SIG-M5 treated with dmso at 0.1 percent for 504 hours (cell line): ENCODE results near the gene PYM1.
"Not testable (repeated sequence)": the region's sequence is repeated elsewhere in the genome, so short reads cannot be mapped to it uniquely, and the experiment has no call there.

Experiments used
- DNase-seq: peaks from one replicate; lab custom pipeline; 2025; ENCODE audit not compliant: unreplicated experiment; lab: John Stamatoyannopoulos, UW

PYM1 gene

GRCh38 chr12:55940065-55940732, 12.5 kb upstream of the PYM1 start:
- peak; percentile 85 for DNase-seq

DNA sequence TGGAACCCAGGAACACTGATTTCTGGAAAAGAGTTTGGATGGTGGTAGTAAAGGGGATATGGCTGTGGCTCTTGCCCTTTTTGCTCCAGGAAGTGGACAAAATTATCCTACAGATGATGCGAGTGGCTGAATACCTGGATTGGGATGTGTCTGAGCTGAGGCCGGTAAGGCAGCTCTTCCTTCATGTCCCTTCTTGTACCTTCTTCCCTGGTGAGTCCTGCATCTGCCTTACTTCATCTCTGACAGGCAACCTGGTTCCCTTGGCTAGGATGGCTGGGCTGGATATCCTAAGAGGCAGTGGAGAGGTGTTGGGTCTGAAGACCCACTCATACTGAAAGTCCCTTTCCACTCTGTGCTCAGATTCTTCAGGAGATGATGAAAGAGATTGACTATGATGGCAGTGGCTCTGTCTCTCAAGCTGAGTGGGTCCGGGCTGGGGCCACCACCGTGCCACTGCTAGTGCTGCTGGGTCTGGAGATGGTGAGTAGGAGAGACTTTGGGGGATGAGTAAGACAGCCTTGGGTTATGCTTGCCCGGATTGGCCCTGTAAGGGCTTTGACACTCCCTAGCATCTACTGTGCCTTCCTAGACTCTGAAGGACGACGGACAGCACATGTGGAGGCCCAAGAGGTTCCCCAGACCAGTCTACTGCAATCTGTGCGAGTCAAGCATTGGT, 11.3 kb upstream of the PYM1 start:
- no peak for DNase-seq

DNA sequence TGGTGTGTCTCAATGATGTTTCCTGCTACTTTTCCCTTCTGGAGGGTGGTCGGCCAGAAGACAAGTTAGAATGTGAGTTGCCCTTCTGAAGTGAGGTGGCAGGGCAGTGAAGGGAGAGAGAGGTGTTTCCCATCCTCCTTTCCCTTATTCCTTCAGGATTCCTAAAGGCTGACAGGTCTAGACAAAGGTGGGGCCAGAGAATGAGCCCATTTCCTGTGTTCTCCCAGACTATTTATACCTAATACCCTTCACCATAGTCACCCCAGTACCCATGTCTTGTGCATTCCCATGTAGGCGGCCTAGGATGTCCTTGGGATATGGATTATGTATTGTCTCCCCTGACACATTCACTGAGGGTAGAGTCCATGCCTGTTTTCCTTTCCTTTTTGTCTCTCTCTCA, 10.3 kb upstream of the PYM1 start:
- DNase-seq: no peak

- no peak for DNase-seq
These were observed 8.1 kb upstream of the PYM1 start for GRCh38 chr12:55935738-55936151.

GRCh38 chr12:55934773-55935172, 7.1 kb upstream of the PYM1 start:
- DNase-seq: no peak

- DNase-seq: no peak
These were observed 6.4 kb upstream of the PYM1 start for GRCh38 chr12:55933799-55934742.

GRCh38 chr12:55933169-55933798, 5.6 kb upstream of the PYM1 start:
- peak; percentile 60 for DNase-seq

GRCh38 chr12:55932551-55932910, 4.8 kb upstream of the PYM1 start:
- DNase-seq: peak; percentile 78

DNA sequence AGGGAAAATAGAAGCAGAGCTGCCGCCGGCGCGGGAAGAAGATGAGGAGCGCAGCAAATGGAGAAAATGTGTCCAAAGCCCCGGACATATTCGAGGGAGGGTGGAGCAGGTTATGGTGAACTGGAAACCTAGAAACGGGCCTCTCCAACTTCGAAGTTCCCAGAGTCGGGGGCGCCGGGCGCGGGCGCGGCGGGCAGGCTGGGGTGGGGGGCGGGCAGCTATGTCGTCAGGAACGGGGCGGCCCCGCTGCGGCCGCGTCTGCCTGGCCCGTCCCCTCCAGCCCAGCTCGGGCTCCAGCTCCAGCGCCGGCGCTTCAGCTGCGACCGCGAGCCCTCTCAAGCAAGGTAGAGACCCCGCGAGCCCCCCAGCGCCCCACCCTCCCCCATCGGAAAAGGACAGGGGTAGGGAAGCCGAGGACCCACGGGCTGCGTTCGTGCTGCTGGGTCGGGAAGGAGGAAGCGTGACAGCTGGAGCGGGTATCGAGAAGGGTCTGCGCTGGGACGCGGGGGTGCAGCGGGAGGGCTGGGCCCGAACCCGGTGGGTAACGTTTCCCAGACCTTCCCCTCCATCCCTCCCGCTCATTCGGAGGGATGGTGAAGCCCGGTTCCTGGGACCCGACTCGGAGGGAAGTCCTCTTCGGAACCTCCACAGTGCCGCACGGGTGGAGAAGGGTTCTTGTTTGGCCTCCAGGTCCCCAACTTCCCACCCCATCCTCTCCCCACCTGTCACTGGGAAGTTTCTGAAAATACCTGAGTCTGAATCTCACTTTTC, 4.3 kb upstream of the PYM1 start:
- DNase-seq: peak; percentile 47

- DNase-seq: no peak
These were observed 3.7 kb upstream of the PYM1 start for GRCh38 chr12:55931317-55931779.

DNA sequence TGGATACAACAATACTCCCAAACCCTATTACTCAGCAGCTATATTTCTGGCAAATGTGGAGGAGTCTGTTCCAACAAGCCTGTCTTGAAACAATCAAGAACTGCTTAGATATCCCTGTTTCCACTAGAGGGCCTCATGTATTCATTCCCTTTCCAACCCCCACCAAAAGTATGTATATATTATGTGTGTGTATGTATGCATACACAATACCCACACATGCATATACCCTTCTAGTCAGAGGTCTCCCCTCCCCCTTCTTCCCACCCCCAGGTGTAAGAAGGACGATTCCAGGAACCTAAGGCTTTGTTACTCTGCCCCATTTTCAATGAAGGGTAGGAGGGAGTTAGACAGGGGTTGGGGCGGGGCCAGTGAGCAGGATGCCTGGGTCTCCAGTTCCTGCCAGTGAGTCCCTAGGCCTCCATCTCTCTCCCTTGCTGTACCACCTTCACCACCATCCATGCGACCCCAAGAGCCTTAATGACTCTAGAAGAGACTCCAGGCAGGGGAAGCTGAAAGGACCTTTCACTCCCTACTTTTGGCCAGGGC, 3.1 kb upstream of the PYM1 start, which contains the start of gene DGKA:
Gene DGKA (plus strand): TSS at position 392 of the 546 bp plus-strand sequence. CDS start 5,342 bp downstream, outside the sequence.
- peak; percentile 92 for DNase-seq

GRCh38 chr12:55929306-55929791, 1.7 kb upstream of the PYM1 start:
- peak; percentile 93 for DNase-seq

DNA sequence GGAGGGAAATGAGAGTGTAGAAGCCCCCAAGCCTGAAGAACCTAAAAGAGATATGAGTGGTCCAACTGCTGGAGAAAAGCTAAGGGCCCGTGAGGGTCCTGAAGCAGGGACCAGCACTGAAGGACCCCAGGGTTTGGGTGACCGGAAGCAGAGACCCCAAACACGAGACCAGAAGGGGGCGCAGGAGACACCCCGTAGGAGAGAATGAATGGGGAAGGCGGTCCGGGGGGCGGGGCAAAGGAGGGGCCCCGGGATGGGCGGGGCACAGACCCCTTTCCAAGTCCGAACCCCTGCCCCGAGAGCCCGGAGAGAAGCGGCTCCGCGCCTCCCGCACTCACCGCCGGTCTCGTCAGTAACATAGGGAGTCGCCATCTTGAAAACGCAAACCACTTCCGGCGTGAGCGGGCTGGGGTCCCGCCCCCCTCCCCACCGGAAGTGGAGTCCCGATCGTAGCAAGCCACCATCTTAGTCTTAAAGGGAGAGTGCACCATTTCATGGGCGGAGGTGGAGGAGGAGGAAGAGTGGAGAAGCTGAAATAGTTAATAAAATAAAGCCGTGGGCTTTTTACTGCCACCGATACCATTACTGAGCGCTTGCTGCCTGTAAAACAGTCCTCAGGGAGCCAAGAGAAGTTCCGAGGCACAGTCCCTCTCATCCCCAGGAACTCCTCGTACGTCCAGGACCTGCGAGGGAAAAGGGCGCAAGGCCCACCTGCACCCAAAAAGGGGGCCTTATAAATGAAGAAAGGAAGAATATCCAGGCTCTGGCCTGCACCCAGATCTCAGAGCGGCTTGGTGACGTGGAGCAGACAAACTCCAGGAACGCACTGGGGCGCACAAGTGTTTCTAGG, 731 bp downstream of the PYM1 start:
- DNase-seq: peak; percentile 96

DNA sequence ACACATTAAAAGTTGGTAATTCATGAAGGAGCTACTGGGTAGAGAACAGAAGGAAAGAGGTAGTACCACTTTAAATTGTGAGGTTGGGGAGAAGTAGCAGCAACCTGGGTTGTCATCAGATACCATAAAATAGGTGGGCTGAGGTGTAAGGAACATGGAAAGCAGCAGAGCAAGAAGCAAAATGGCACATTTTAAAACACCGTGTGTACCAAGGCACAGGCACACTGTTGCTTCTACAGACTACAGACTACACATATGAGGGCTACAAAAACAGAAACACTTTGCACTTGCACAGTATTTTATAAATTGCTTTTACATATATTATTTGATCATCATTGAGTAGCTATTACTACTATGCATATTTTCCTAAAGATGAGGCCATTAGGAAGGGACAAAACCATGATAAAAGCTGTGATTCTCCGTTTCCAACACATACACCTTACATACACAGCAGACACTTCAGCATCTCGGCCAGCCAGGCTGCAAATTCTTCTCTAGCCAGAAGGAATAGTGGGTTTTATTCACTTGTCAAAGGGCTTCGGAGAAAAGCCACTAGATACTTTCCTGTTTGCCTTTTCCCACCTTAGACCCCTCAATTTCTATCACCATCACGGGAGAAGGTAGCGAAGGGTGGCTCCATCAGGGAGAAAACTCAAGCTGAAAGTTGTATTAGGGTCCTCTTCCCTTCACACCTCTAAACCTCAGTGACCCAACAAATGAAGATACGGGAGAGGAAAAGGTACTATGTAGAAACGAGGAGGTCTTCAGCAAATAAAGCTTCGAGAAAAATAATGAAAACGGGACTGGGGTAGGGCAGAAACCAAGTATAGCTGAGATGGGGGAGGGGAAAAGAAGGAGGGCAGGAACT, 1.6 kb downstream of the PYM1 start:
- DNase-seq: no peak

DNA sequence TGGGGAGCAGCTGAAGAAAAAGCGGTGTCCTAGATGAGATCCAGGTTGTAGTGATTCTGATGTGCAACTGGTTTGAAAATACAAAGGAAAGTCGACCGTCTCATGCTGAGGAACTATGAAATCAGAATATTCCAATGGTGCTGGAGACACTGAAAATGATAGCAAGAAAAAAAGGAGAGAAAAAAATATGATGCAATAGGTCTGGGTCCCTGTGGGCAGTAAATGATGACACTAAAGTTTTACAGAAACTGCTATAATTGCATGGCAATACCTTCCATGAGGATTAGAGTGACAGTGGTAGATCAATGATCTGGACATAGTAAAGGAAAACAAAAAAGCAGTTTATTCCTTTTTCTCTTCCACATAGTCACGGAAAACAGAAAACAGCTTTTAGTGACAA, 2.3 kb downstream of the PYM1 start:
- DNase-seq: peak; percentile 13

DNA sequence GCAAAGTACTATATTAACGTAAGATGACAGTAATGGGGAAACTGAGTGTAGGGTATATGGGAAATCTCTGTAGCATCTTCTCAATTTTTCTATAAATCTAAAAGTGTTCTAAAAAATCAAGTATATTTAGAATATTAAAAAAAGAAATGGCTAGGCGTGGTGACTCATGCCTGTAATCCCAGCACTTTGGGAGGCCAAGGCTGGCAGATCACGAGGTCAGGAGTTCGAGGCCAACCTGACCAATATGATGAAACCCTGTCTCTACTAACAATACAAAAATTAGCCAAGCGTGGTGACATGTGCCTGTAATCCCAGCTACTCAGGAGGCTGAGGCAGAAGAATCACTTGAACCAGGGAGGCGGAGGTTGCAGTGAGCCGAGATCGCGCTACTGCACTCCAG, 4.0 kb downstream of the PYM1 start:
- not testable (repeated sequence) for DNase-seq

DNA sequence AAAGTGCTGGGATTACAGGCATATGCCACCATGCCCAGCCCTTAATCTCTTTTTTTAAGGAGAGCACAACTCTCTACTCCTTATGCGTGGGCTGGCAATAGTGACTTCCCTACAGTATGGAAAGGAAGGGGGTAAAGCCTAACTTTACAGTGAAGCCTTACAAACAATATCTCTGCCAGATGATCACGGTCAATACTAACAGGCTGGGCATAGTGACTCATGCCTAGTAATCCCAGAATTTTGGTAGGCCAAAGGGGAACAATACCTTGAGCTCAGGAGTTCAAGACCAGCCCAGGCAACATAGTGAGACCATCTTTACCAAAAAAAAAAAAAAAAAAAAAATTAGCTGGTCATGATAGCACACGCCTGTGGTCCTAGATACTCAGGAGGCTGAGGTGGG, 5.6 kb downstream of the PYM1 start:
- no peak for DNase-seq

GRCh38 chr12:55919032-55919431, 8.7 kb downstream of the PYM1 start:
- not testable (repeated sequence) for DNase-seq
